HAP-1 (cell line): ENCODE data around the gene SOHLH2.

Experiments
- DNase-seq, 2 experiments: peaks; one replicate each; pipeline ENCODE4 v3.0.0-alpha.2; 2016 to 2020; ENCODE audit warnings: low spot score in 2 of 2
- H3K27me3 ChIP-seq: fragments of 250-450 bp; sonication (Bioruptor Pico); 2 replicates; pipeline ENCODE4 v1.5.1; 2020; ENCODE audit warnings: low read depth, mild to moderate bottlenecking, moderate library complexity
- H3K36me3 ChIP-seq: fragments of 250-450 bp; sonication (Bioruptor Pico); replicated peaks from 2 replicates; pipeline ENCODE4 v1.5.1; 2020; ENCODE audit warnings: mild to moderate bottlenecking
- H3K4me1 ChIP-seq: fragments of 250-450 bp; sonication (Bioruptor Pico); 2 replicates; pipeline ENCODE4 v1.5.1; 2020; ENCODE audit warnings: mild to moderate bottlenecking
- H3K4me3 ChIP-seq: fragments of 250-450 bp; sonication (Bioruptor Pico); 2 replicates; pipeline ENCODE4 v1.5.1; 2020; ENCODE audit warnings: mild to moderate bottlenecking, moderate library complexity
- H3K9me3 ChIP-seq: fragments of 250-450 bp; sonication (Bioruptor Pico); 2 replicates; pipeline ENCODE4 v1.5.1; 2020; ENCODE audit warnings: mild to moderate bottlenecking, moderate library complexity
- in situ Hi-C: fragments of 300-500 bp; cut with MboI; formaldehyde crosslinking; loops from 3 replicates; pipeline ENCODE4 v1.14.3; 2020; ENCODE audit warnings: low sequenced_read_pairs, inconsistent platforms, mixed read lengths

Gene SOHLH2

GRCh38 chr13:36214163-36214921 lies at the start of gene SOHLH2:
SOHLH2 (minus strand) TSS chr13:36214556; CDS start chr13:36214526, 30 bp downstream.
- no peak for DNase-seq
- H3K9me3 ChIP-seq = no peaks in the 10 kb centered on the region

DNA sequence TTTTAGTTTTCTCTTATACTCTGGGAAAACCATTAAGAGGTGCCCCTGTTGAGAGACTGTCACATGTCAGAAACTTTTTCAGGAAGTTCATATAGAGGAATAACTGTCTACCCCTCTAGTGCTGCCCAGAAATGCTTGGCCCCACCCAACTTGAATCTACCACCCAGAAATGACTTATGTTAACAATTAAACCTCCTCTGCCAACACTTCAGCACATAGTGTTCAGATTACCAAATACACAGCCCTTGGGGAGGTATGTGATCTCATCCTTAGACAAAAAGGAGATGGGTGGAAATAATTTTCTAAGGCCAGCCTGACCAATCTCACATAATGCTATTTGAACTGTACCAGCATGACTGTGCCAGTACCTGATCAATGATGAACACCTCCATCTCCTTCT lies 47.6 kb upstream of the SOHLH2 start:
- no peak for DNase-seq
- H3K4me3 ChIP-seq = no peak overlapping the region
- H3K9me3 ChIP-seq = no peaks in the 10 kb centered on the region
- no peaks in the 10 kb centered on the region for H3K27me3 ChIP-seq
- no peaks in the 10 kb centered on the region for H3K4me1 ChIP-seq
- in situ Hi-C loops = no loop called here
- no peaks in the 10 kb centered on the region for H3K36me3 ChIP-seq

More at GRCh38 chr13:36214163-36214921, at the start of gene SOHLH2:
- no peaks in the 10 kb centered on the region for H3K36me3 ChIP-seq
- no peaks in the 10 kb centered on the region for H3K4me1 ChIP-seq
- no peaks in the 10 kb centered on the region for H3K27me3 ChIP-seq
- in situ Hi-C loops = no loop called here
- no peak within 1 kb of the TSS for H3K4me3 ChIP-seq

DNA sequence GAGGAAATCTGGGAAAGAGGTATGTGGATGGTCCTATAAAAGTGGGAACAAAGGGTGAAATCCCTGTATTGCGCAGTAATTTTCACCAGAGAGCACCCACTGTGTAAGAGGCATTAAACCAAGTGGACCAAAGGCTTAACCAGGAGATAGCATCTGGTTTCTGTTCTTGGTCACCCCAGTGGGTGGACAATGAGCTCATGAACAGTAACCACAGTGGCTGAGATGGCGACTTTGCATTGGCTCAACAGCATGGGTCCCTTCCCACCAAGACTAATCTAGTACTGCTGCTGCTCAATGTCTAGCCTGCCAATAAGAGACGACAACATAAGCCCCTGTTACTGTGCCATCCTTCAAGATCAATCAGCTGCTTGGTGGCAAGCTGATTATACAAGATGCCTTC lies 46.7 kb upstream of the SOHLH2 start:
- Histone ChIP-seq H3K4me3 (no peak overlapping the region), H3K36me3 (no peaks in the 10 kb centered on the region), H3K27me3 (no peaks in the 10 kb centered on the region), H3K9me3 (no peaks in the 10 kb centered on the region), H3K4me1 (no peaks in the 10 kb centered on the region)
- in situ Hi-C loops = no loop called here
- no peak for DNase-seq

DNA sequence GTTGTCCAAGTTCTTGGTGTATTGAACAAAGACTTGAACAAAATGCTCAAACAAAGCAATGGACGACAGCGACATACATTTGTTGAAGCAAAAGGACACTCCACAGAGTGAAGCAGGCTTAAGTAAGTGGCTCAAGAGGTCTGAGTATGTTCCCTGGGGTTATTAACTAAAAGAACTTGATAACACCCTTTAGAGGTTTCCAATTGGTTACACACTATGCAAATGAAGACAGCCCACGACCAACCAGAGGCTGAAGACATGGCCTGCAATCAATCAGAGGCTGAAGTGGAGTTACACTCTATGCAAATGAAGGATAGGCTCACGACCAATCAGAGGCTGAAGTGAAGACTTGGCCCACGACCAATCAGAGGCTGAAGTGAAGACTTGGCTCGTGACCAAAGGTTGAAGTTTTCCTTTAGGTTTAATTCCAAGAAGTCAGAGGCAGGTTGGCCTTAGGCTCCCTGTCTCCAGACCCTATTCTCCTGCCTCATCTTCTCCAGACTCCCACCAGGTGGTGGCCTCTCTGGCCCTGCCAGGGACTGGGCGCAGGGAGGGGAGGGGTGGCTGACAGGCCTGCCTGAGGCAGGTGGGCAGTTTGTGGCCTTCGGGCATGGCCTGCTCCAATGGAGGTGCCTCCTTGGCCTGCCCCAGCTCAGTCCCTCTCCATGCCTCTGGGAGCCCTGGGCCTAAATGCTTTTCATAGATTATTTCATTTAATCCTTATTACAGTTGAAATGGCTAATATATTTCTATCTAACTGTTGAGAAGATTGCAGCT lies 45.2 kb upstream of the SOHLH2 start:
- Histone ChIP-seq H3K27me3 (no peaks in the 10 kb centered on the region), H3K4me1 (no peaks in the 10 kb centered on the region), H3K36me3 (no peaks in the 10 kb centered on the region), H3K9me3 (no peaks in the 10 kb centered on the region), H3K4me3 (no peak overlapping the region)
- no peak for DNase-seq
- in situ Hi-C loops = no loop called here

- in situ Hi-C loops = no loop called here
- Histone ChIP-seq H3K9me3 (no peaks in the 10 kb centered on the region), H3K4me3 (no peak overlapping the region), H3K27me3 (no peaks in the 10 kb centered on the region), H3K36me3 (no peaks in the 10 kb centered on the region), H3K4me1 (no peaks in the 10 kb centered on the region; the same call in 1 of the 2 replicates)
- no peak for DNase-seq
These were observed 44.5 kb upstream of the SOHLH2 start for GRCh38 chr13:36258831-36259230.

DNA sequence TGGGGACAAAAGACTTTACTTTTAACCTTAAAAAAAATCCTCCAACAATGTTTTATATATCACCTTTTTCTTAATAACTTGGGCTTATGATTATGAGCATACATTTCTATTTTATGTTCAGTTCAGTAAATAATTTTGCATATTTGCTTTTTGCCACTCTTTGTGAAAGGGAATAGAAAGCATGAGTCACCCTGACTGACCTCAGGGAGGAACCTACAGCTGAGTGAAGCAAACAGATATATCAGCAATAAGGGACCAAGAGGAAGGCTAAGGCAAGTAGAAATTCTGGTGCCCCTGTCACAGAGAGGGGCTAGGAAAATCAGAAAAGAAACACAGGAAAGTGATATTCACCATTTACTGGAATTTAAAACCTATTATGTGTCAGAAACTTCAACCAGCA lies 37.2 kb upstream of the SOHLH2 start:
- H3K4me3 ChIP-seq = no peak overlapping the region
- no peak for DNase-seq
- H3K36me3 ChIP-seq = peaks cover 10% of the 10 kb centered on the region
- no peaks in the 10 kb centered on the region; the same call in 1 of the 2 replicates for H3K4me1 ChIP-seq
- in situ Hi-C loops = no loop called here
- no peaks in the 10 kb centered on the region for H3K27me3 ChIP-seq
- no peaks in the 10 kb centered on the region for H3K9me3 ChIP-seq

DNA sequence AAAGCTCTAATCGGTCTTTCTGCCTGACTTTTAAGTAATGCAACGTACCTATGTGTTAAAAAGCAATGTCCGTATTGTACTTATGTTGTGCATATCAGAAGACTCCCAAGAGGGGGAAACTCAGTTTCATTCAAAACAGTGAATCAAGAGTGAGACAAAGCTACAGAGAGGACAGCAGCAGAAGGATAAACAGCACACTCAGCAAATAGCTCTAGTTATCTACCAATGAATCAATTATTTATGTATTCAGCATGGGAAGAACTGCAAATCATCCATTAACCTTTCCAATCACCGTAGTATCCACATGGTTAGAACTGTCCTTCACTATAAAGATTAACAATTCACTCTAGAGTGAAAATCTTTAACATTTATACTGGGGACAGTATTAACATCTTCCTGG lies 36.7 kb upstream of the SOHLH2 start:
- no peak for DNase-seq
- H3K36me3 ChIP-seq = peaks cover 10% of the 10 kb centered on the region
- in situ Hi-C loops = no loop called here

DNA sequence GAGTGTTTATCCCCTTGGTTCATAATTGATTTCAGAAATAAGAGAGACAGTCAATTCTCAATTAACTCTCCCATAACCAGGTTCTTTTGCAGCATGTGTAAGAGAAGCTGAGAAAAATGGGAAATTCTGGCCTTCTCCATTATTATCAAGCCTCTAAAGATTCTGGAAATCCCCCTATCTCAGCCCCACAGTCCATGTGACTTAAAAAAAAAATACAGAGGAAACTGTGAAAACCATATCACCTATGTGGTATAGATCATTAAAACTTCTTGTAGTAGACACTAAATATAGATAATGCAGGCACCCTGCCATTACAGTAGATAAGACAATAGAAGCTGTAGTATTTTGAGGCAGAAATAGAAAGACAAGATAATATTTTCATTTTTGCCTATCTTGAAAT lies 34.3 kb upstream of the SOHLH2 start:
- H3K4me1 ChIP-seq = no peaks in the 10 kb centered on the region
- peaks cover 10% of the 10 kb centered on the region for H3K36me3 ChIP-seq
- no peaks in the 10 kb centered on the region for H3K9me3 ChIP-seq
- in situ Hi-C loops = no loop called here
- H3K27me3 ChIP-seq = no peaks in the 10 kb centered on the region
- H3K4me3 ChIP-seq = no peak overlapping the region
- no peak for DNase-seq

More for the DNA sequence above, 36.7 kb upstream of the SOHLH2 start:
- H3K4me3 ChIP-seq = no peak overlapping the region
- no peaks in the 10 kb centered on the region for H3K9me3 ChIP-seq
- no peaks in the 10 kb centered on the region; the same call in 1 of the 2 replicates for H3K4me1 ChIP-seq
- H3K27me3 ChIP-seq = no peaks in the 10 kb centered on the region

GRCh38 chr13:36244990-36245389 lies 30.6 kb upstream of the SOHLH2 start:
- Histone ChIP-seq H3K4me1 (no peaks in the 10 kb centered on the region), H3K9me3 (no peaks in the 10 kb centered on the region), H3K36me3 (peaks cover 10% of the 10 kb centered on the region), H3K4me3 (no peak overlapping the region), H3K27me3 (no peaks in the 10 kb centered on the region)
- in situ Hi-C loops = no loop called here
- no peak for DNase-seq

- Histone ChIP-seq H3K9me3 (no peaks in the 10 kb centered on the region), H3K36me3 (peaks cover 10% of the 10 kb centered on the region), H3K4me3 (no peak overlapping the region), H3K4me1 (no peaks in the 10 kb centered on the region), H3K27me3 (no peaks in the 10 kb centered on the region)
- no peak for DNase-seq
- in situ Hi-C loops = no loop called here
These were observed 29.7 kb upstream of the SOHLH2 start for GRCh38 chr13:36244073-36244472.

DNA sequence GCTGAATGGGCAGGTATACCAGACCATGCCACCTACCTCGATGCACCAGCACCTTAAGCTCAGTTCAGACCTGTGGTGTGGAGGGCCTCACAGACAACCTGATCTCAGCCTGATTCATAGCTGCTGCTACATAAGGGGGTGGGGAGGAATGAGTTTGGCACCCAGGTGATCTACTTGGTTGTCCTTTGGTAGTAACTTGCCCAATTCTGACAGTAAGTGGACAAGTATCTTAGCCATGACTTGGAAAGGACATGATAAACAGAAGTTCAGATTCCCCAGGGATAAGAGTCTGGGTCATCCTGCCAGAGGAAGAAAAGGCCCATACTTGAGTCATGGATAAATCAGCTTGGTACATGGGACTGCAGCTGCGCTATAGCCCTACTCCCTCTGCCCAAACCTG lies 28.4 kb upstream of the SOHLH2 start:
- Histone ChIP-seq H3K36me3 (peaks cover 10% of the 10 kb centered on the region), H3K27me3 (no peaks in the 10 kb centered on the region), H3K4me3 (no peak overlapping the region), H3K9me3 (no peaks in the 10 kb centered on the region), H3K4me1 (no peaks in the 10 kb centered on the region)
- in situ Hi-C loops = no loop called here
- no peak for DNase-seq

- no peaks in the 10 kb centered on the region for H3K27me3 ChIP-seq
- no peak overlapping the region for H3K4me3 ChIP-seq
- no peak for DNase-seq
- no peaks in the 10 kb centered on the region for H3K36me3 ChIP-seq
- H3K9me3 ChIP-seq = no peaks in the 10 kb centered on the region
- in situ Hi-C loops = no loop called here
- no peaks in the 10 kb centered on the region for H3K4me1 ChIP-seq
These were observed 16.9 kb upstream of the SOHLH2 start for GRCh38 chr13:36231236-36231635.

- H3K4me1 ChIP-seq = no peaks in the 10 kb centered on the region
- no peaks in the 10 kb centered on the region for H3K36me3 ChIP-seq
- H3K27me3 ChIP-seq = no peaks in the 10 kb centered on the region
- no peaks in the 10 kb centered on the region; the same call in 1 of the 2 replicates for H3K9me3 ChIP-seq
- H3K4me3 ChIP-seq = no peak overlapping the region
- in situ Hi-C loops = no loop called here
- no peak for DNase-seq
These were observed 10.4 kb upstream of the SOHLH2 start for GRCh38 chr13:36224730-36225129.

- no peak for DNase-seq
- no peak overlapping the region for H3K4me3 ChIP-seq
- no peaks in the 10 kb centered on the region for H3K9me3 ChIP-seq
- in situ Hi-C loops = no loop called here
- no peaks in the 10 kb centered on the region for H3K27me3 ChIP-seq
- no peaks in the 10 kb centered on the region for H3K36me3 ChIP-seq
- H3K4me1 ChIP-seq = no peaks in the 10 kb centered on the region
These were observed 5.5 kb upstream of the SOHLH2 start for GRCh38 chr13:36219883-36220282.
